ENCODE measurements around the gene ZEB2.

The ZEB2 gene

DNA sequence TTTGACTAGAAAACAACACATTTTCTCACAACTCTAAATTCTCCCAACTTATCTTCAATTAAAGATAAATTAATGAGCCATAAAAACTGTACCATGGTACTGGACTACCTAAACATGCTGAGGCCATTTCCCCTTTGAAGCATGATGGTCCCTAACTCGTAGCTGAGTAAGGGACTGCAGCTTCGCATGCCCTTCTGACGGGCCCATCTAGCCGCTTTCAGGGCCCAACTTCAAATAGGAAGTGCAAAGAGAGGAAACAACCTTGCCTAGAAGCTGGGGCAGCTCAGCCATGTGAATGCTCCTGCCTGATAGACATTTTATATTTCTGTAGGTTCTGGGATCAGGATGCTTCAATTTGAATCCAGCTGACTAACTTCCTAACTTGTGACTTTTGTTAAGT lies 72.4 kb downstream of the ZEB2 start:
- DNase-seq = no peak

DNA sequence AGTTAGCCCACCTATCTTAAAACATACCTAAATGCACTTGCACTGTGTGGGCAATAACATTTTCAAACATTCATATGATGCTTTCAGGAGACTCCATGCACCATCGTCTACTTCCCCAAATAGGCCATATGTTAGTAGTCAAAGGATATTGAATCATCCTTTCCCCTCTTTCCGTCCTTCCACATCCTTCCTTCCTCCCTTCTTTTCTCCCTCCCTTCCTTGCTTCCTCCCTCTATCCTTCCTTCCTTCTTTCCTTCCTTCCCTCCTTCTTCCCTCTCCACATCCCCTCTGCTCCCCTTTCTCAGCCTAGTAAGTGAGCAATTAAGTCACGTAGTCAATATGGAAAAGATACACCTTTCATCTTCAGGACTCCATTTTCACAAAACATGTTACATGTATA lies 73.8 kb downstream of the ZEB2 start:
- DNase-seq = no peak

DNA sequence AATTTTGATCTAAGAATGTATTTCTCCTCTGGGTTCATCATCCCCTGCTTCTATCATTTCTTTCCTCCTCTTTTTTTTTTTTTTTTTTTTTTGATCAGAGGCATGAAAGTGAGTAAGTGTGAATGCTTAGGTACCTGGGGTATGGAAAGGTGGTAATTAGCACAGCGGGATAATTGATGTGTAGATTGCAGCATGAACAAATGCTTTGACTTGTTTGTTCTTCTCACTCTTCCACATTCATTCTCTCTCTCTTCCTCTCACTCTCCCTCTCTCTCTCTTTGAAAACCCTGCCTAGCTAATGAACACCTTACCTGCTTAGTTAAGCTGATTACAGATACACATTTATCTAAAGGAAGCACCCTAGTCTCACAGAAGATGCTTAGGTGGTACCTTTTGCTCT lies 74.7 kb downstream of the ZEB2 start:
- no peak for DNase-seq

DNA sequence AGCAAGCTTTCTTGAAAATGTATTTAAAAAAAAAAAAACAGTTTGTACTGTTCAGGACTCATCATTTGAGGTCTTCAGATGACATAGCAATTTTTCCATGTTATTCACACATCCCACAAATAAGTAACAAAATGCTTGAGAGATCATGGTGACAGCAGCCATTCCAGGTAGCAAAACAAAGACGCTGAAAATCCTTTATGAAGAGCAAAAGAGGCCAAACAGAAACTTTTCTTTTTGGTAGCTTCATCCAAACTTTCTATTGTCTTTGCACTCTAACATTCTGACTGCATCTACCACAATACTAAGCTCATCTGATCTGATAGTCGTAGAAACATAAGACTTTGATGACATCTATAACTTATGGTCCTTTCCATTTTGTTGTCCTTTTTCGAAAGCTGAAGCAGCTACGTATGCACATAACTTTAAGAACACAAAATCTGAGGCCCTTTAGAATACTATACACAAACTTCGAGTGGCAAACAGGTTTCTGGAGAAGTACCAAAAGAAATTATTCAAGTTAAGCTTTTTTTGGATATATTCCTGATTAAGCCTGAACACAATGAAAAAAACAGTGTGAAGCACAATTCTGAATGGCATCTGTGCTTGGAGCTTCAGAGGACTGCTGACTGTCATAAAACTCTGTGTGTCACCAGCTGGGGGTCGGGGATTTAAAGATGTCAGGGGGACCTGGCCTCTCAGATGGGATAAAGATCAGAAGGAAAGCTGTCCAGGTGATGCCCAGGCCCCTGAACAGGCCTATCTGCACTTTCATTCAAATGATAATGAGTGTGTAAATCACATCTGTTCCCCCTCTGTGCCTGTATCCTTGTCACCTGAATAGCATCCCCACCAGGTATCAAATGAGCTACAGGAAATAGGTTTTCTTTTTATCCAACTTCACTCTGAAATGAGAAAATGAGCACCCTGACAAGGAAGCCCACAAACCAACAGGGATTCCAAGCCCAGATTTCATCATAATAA lies 75.8 kb downstream of the ZEB2 start:
- no peak for DNase-seq

DNA sequence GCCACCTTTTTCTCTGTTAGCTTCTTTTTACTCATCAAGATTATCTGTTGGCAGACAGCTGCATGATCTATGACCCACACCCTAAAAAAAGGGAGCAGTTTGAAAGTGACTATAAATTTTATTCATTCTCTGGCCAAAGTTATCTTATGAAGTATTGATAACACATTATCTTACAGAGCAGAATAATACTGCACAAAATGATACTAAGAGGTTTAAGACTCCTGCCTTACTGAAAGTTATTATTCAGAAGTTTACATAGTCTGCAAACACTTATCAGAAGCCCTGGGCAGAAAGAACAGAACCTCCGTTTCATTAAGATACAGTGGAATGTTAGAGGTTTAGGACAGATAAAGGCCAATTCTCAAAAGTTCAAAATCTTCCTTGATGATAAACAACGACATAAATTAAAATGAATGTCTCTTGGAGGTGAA lies 78.2 kb downstream of the ZEB2 start:
- DNase-seq = no peak

DNA sequence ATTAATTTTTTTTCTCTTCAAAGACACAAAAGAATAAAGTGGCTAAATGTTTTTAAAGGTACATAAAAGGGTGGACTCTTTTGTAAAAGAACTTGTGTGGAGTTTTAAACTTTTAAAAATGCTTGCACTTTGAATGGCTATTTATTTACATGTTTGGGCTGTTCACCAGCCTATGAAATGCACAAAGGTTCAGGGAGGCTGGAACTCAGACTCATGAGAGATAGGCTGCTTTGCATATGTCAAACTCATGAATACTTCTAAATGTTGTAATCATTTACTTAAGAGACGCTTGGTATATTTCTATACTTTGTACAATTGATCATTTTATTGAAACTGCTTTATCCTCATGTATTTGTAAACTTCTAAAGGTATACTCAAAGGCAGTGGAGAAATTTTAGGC lies 79.9 kb downstream of the ZEB2 start:
- no peak for DNase-seq

DNA sequence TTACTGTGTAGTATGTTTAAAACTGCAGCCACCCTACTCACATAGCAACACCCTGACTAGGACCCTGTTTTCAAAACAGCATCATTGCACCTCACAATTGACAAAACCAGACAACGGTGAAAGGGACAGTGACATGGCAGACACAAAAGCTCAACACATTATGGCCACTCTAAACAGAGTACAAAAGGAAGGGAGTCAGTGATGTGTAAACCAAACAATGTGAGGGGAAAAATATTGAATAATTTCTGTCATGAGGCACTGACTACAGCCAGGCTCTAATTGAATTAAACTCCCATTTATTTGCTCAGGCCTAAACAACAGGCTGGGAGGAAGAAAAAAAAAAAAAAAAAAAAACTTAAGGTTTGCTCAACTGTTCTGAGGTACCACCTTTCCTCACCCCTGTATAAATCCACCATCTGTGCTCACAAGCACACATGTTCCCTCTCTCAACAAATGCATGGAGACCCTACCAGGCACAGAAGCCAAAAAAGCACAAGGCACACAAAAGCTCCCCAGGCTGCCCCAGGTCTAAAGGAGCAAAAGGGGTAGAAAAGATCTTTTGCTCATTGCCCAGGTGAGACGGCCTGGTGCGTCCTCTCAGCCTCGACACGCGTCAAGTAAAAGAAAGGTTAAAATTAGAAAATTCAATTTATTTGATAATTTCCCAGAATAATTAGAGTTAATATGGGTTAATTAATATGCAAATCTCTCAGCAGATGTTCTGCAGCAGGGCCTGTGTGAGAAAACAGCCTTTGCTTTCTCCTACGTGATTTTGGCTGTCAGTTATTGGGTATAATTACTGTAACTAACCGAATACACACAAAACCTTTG lies 80.9 kb downstream of the ZEB2 start:
- DNase-seq = no peak

DNA sequence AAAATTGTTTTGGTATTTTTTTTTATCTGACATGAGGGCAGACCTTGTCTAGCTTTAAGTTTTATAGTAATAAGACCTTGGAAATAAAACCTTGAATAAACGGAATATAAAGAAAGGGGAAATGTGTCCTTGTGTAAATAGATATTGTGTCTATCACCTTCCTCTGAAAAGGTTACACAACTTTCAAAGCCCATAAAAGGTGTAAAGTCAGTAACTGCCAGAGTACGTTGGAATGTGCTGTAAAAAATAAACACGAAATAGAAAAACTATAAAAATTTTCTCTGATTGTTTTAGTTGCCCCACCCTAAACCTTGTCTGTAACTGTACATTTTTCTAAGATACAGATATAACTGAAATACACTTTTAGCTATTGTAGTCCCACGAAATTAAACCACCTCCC lies 82.3 kb downstream of the ZEB2 start:
- no peak for DNase-seq

DNA sequence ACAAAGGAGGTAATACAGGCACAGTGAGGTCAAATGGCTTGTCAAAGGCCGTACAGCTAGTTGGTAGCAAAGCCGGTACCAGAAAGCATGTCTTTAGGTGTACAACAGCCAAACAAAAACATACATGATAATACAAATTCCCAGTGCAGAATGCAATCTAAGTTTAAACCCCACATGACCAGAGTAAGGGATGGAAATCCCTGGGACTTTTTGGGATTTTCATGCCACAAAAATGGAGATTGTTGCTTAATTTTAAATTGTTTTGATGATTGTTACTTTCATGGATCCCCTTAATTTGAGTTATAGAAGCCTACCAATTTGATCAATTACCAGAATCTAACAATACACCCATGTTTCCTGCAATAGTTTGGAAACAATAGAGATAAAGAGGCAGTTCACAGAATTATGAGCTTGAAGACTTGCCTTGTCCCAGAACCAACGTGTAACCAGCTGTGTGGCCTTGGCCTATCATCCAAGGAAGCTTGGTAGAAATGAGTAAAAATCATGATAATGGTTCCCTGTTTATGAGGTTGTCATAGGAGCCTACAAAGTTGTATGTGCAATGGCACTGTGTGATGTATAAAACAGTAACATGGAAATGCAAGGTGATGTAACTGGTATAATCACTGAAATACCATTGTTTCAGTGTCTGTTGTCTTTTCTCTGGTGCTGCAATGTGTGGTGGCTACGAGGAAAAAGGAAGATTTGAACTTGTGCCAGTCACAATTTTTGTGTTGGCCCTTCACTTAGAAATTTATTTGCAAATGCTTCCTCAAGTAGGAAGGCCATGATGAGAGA lies 85.3 kb downstream of the ZEB2 start:
- no peak for DNase-seq

DNA sequence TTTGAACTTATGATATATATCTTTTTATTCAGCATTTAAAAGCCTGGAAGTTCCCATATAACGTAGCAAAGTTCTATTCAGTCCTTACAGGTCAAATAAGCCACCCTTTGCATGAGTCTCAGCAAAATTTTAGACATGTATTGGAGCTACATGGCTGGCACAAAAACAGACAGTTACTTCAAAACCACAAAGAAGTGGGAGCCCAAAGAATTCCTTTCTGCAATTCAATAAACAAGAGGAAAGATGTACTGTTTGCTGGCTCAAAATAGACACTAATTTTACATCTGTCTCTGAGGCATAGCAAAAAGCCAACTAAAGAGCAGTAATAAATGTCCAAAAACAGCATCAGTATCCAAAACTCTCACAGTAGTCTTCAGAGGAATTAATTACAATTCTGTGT lies 87.0 kb downstream of the ZEB2 start:
- no peak for DNase-seq

DNA sequence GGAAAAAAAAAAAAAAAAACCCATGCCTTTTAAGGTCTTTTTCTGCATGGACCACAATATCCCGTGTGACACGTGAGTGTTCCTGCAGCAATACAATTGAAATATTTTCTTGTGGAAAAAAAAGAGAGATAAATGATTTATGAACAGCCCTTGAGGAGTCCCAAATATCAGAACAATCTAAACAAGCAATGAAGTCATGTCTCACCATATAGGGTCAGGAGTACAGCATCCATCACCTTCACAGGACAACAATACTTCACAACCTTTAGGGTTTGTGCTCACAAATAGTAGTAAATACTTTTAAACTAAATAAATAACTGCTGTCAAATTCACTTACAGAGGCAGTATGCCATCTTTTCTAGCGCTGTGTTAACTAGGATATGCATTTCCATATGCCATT lies 87.9 kb downstream of the ZEB2 start:
- no peak for DNase-seq

DNA sequence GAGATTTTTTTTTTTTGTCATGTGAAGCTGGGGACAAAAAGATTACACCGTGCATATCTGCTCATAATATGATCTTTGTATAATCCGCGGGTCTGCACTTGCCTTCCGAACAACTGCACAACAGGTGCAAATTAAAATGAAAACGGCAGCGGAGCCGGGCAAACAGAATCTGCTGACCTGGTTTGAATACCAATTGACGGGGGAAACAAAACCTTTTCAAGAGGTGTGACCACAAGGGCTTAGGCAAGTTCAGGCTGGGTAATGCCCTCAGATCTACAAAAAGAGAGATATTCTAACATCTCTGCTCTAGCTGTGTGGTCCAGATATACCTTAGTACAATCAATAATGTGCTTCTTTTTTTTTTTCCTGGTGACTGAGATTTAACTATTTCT lies 88.5 kb downstream of the ZEB2 start:
- no peak for DNase-seq

DNA sequence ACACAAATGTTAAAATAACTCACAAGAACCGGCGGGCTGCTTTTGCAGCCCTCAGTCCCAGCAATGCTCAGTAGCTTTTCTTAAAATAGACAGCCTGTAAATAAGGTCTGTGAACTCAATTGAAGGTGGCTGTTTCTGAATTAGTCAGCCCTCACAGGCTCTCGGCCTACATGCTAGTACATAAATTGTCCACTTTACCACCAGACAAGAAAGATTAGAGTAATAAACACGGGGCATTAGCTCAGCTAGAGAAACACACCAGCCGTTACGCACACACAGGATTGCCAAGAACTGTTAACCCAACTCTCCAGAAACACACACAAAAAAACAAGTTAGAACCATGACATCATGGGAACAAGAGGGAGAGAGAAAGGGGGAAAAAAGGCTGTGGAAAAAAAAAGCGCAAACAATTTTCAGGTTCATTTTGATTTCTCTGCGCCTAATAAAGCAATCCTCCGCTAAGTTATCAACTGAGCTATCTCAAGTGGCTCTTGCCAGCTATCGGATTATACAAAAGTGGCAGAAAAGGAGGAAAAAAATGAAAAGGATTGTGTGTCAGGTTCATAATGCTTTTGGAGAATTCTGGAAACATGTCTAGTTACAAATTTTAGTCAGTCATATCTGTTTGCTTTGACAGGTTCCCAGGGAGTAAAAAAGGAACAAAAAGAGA lies 89.1 kb downstream of the ZEB2 start:
- no peak for DNase-seq

DNA sequence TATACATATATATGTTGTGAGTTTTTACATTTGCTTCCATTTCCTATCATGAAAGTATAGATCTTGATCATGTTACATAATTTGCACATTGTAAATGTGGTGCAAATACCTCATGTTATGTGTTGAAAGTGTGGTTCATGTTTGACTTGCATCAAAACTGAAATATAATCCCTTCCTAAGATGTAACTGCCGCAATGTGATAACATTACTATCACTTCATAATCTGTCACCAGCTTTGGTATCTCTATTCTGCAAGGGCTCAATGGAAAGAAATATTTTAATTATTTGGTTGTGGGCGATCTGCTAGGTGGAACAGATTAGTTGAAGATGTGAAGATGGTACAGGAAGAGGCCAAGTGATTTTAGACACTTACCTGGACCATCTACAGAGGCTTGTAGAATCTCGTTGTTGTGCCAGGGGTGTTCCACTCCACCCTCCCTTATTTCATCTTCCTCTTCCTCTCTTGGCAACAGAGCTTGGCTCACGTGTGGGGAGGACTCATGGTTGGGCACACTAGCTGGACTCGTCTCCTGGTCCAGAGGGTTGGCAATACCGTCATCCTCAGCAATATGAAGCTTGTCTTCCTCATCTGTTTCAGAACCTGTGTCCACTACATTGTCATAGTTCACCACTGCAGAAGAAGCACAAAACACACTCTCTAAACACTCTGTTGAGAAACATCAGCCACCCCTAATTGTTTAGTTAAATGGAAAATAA lies 90.4 kb downstream of the ZEB2 start:
- no peak for DNase-seq

DNA sequence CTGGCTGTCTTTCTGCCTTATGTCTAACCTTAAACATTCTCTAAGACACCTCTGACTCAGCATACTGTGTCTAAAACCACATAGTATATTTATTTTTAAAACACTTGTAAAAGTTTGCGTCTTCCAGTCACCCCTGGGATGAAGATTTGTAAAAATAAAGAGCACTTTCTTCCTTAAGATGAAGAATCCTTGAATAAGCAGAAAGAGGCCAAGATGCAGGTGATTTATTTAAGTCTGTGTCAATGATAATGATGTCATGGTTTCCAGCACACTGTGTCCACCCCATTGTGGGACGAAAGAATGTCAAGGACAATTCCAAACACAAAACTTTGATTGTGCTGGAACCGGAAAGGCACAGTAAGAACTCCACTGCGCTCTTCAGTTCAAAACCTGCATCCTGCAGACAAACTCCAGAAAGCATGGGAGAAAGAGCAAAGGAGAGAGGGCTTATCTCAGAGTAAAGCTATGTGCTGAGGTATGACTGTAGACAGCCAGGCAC lies 92.9 kb downstream of the ZEB2 start:
- no peak for DNase-seq

DNA sequence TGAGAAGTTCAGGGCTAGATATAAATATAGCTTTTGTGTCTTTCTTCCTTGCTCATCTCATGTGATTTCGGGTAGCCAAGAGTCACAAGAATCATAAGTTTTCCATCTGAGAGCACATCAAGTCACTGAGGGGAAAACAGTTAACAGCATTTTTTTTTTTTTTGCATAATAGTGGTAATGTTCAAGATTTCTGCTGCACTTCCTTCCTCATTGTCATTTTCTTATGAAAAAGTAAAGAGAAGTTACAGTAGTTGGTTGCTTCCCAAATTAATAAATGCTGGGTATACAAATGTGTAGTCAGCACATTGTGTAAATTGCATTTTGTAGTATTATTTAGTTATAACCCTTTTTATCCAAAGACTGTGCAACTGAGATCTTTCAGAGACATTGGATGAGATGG lies 93.6 kb downstream of the ZEB2 start:
- DNase-seq = no peak

DNA sequence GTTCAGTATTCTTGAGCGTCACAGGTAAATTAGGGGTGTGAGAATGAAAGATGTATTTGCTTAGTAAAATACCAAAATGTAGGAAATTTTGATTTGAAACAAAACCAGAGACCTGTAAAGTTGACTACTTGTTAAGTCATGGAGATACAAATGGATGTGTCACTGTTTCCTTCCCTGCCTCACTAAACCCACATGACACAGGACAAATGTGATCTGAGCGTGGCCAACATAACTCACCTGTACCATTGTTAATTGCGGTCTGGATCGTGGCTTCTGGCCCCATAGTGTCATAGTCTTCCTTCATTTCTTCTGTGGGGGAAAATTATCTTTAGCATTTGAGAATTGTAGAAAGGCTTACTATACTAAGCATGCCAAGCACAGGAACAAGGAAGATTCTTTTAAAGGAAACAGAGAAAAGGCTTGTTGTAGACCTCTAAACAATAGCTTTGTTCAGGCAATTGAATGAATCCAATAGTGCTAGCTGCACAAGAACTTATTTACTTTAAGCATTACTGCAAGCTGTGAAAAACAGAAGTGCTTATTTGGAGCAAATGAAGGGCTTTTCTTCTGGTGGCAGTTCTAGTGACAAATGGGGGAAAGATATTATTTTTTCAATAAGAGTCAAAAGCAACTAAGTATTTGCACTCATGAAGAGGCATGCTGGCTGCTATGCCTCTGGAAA lies 95.2 kb downstream of the ZEB2 start:
- no peak for DNase-seq

DNA sequence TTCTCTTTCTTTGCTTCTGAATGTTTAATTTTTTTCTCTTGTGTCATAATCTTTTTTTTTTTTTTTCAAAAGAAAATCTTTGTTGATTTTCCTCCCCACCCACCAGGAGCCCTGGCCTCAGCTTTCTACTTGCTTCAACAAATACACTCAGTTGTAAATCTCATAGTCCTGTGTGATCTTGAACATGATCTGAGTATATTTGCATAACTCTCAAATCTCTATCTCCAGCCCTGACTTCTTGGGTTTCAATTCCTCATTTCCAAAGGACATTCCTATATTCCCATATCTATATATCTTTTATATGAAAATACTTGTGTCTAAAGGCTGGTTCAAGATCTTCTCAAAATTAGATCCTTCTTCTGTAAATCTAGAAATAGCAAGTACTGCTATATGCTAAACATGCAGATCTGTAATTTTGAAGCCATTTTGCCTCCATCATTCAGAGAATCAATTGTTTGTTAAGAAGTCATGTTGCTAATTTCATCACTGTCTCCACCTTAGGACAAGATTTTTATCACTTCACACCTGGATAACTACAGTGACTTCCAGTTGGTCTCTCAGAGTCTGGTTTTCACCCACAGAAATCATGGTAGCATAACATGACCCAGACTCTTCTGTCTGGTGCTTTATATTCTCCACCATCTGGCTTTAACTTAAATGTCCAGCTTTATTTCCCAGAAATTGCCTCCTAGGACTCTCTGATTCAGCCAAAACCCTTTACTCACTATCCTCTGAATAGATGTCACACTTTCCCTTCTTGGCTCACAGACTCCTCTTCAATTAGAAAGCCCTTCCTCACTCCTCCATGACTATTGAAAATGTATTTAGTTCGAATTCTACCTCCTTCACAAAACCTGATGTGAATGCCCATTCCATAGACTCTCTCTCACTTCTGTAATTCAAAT lies 98.1 kb downstream of the ZEB2 start:
- no peak for DNase-seq

DNA sequence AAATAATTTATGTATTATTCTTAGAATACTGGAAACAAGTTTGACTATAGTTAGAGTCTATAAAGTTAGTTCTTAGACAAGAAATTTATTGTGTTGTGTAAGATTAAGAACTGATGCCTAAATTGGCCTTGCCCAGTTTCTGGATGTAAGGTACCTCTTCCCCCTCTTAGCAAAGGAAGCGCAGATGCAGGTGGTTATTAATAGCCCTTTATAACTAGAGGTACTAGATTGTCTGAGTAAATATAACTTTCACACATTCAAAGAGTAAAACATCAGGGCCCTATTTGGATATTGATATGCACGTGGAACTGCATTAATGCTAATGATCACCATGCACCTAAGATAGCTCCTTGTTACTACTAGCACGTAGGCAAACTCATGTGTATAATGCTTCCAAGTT lies 100.7 kb downstream of the ZEB2 start:
- no peak for DNase-seq

DNA sequence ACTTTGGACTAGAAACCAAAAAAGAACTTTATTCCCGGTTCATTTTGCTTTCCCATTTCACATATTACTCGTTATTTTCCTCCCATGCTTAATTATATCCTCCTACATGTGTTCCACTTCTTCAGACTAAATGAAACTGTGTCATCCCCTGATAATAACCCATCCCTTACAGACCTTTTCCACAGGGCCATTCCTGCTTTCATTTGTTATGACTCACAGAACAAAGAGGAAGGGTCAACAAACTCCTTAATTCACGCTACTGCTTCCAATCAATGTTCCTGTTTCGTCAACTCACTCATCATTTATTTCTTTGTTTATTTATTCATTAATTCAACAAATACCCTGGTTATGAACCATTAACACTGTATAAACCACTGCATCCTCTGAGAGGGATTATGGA lies 104.5 kb downstream of the ZEB2 start:
- DNase-seq = no peak

All from amniotic stem cell (primary cell).